Activated CD8-positive, alpha-beta T cell treated with anti-CD3 and anti-CD28 coated beads for 36 hours (primary cell): ENCODE results near the gene AKR1B1. TPM values are rescaled to one million over a fixed set of nuclear protein-coding genes. Genes with fewer than 3 reads are reported as not detected.
"Not testable (repeated sequence)": the region's sequence is repeated elsewhere in the genome, so short reads cannot be mapped to it uniquely, and the experiment has no call there.

ENCODE experiments used
- ATAC-seq: fragments of 200-7000 bp; cut with Tn5 transposase; one replicate; pipeline ENCODE4 v1.10.0; 2021; ENCODE audit warnings: mild to moderate bottlenecking, moderate library complexity
- CTCF ChIA-PET: fragments of 350-600 bp; sonication (Branson Sonifier 250); formaldehyde crosslinking; loops from one replicate; lab custom pipeline; 2021; ENCODE audit warnings: antibody characterized with exemption; lab: Charles Lee
- POLR2A ChIA-PET: fragments of 350-600 bp; sonication (Branson Sonifier 250); formaldehyde crosslinking; loops from one replicate; lab custom pipeline; 2021; ENCODE audit warnings: antibody characterized with exemption; lab: Charles Lee
- DNase-seq: peaks from one replicate; pipeline ENCODE4 v3.0.0-alpha.2; 2020
- H3K27ac Mint-ChIP-seq: one replicate; pipeline ENCODE4 v1.8.0; 2021; ENCODE audit warnings: mild to moderate bottlenecking, mixed read lengths
- H3K27me3 Mint-ChIP-seq: one replicate; pipeline ENCODE4 v1.8.0; 2021; ENCODE audit warnings: mixed read lengths
- H3K36me3 Mint-ChIP-seq: one replicate; pipeline ENCODE4 v1.8.0; 2021; ENCODE audit warnings: low read depth, mixed read lengths
- H3K4me1 Mint-ChIP-seq: one replicate; pipeline ENCODE4 v1.8.0; 2021; ENCODE audit warnings: low read depth, mixed read lengths
- H3K4me3 Mint-ChIP-seq: one replicate; pipeline ENCODE4 v1.8.0; 2021; ENCODE audit warnings: mild to moderate bottlenecking, moderate library complexity, mixed read lengths
- H3K9me3 Mint-ChIP-seq: one replicate; pipeline ENCODE4 v1.8.0; 2021; ENCODE audit warnings: mixed read lengths
- CTCF ChIP-seq: fragments of 200-600 bp; IDR thresholded peaks from one replicate; pipeline ENCODE4 v1.8.0; 2022; ENCODE audit warnings: antibody characterized with exemption, mild to moderate bottlenecking
- intact Hi-C: fragments of 100-400 bp; cut with micrococcal nuclease; formaldehyde crosslinking; loops from one replicate; pipeline ENCODE4 v1.10.0; 2022
- total RNA-seq, 2 experiments: library from RNA; stranded (reverse); gene quantifications; one replicate each; pipeline ENCODE4 v1.2.3, GENCODE V29; 2021

Gene AKR1B1
- total RNA-seq, 2 experiments from 2014 or later, result 106 to 108 TPM

DNA sequence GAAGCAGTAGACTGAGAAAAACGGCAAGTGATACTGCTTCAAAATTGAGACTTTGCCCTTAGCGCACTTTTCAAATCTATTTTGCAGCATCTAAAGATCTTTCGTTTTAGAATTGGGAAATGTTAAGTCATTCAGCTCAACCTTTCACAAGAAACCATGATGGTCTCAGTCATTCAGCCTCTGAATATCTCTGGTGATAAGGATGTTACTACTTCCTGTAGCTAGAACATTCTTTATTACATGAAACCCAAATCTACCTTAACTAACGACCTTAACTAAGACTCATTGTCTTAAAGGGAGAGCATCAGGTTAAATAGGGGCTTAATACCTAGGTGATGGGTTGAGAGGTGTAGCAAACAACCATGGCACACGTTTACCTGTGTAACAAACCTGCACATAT lies 42.1 kb upstream of the AKR1B1 start:
- peaks cover 10% of the 10 kb centered on the region for H3K27me3 Mint-ChIP-seq
- no peaks in the 10 kb centered on the region for H3K9me3 Mint-ChIP-seq
- no peak overlapping the region for H3K4me3 Mint-ChIP-seq
- no peaks in the 10 kb centered on the region for H3K4me1 Mint-ChIP-seq
- no peaks in the 10 kb centered on the region for H3K36me3 Mint-ChIP-seq
- POLR2A ChIA-PET, result no interaction called here
- CTCF ChIA-PET, result no interaction called here
- no peak for ATAC-seq
- no peak for TF ChIP-seq CTCF
- no peak for DNase-seq
- no peak overlapping the region for H3K27ac Mint-ChIP-seq
- intact Hi-C loops, result no loop called here

- no peak overlapping the region for H3K27ac Mint-ChIP-seq
- H3K4me3 Mint-ChIP-seq, result no peak overlapping the region
- DNase-seq (no peak), ATAC-seq (no peak)
- no peaks in the 10 kb centered on the region for H3K9me3 Mint-ChIP-seq
- H3K4me1 Mint-ChIP-seq, result no peaks in the 10 kb centered on the region
- intact Hi-C loops, result no loop called here
- POLR2A ChIA-PET, result no interaction called here
- H3K36me3 Mint-ChIP-seq, result no peaks in the 10 kb centered on the region
- CTCF ChIA-PET, result no interaction called here
- H3K27me3 Mint-ChIP-seq, result peaks cover 10% of the 10 kb centered on the region
- TF ChIP-seq CTCF, result no peak
Measured at GRCh38 chr7:134500406-134500805, 41.5 kb upstream of the AKR1B1 start.

DNA sequence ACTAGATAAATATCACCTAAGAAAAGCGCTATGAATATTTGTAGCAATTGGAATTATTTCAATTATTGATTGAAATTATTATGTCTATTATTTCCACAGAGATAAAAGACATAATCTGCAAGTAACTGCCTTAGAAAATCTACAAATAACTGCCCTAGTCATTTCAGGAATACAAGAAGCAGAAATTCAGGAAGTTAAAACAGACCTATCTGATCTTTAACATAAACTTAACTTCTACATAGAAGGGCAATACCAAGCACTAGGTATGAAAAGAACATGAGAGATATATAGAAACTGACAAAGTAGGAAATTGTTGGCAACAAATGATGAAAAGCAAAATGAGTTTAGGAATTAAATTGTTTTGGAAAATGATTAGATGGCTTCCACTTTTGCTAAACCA lies 36.6 kb upstream of the AKR1B1 start:
- ChIA-PET CTCF (interaction anchor here (1.4 kb wide), 1 partner anchor 19 kb away, joined by 3 read pairs; no protein-coding TSS in a partner anchor), POLR2A (no interaction called here)
- Mint-ChIP-seq H3K27me3 (peaks cover 21% of the 10 kb centered on the region), H3K4me1 (no peaks in the 10 kb centered on the region), H3K4me3 (no peak overlapping the region), H3K9me3 (no peaks in the 10 kb centered on the region), H3K27ac (no peak overlapping the region), H3K36me3 (no peaks in the 10 kb centered on the region)
- DNase-seq, result no peak
- intact Hi-C loops, result no loop called here
- TF ChIP-seq CTCF, result no peak
- no peak for ATAC-seq

DNA sequence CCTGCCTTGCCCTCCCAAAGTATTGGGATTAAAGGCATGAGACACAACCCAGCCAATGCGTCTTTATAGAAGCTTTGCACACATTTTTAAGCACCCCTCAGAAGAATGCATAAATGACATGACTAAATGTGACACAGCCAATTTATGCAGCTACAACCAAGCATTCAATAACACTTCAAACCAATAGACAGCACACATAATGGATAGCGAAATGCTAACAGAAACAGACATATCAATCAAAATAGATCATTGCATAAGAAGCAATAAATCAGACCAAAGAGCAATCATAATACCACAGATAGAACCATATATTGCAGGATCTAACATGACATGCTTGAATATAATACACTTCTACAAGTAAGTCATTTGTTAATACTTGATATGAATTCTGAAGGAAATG lies 34.2 kb upstream of the AKR1B1 start:
- TF ChIP-seq CTCF, result no peak
- H3K27me3 Mint-ChIP-seq, result peaks cover 22% of the 10 kb centered on the region
- ATAC-seq (no peak), DNase-seq (no peak)
- no peaks in the 10 kb centered on the region for H3K9me3 Mint-ChIP-seq
- no peak overlapping the region for H3K27ac Mint-ChIP-seq
- no peak overlapping the region for H3K4me3 Mint-ChIP-seq
- intact Hi-C loops, result no loop called here
- POLR2A ChIA-PET, result no interaction called here
- CTCF ChIA-PET, result interaction anchor here (0.6 kb wide), 2 partner anchors 47 to 92 kb away, joined by 3 read pairs; no protein-coding TSS in a partner anchor
- H3K4me1 Mint-ChIP-seq, result no peaks in the 10 kb centered on the region
- H3K36me3 Mint-ChIP-seq, result no peaks in the 10 kb centered on the region

GRCh38 chr7:134487721-134488120 lies 28.8 kb upstream of the AKR1B1 start:
- H3K36me3 Mint-ChIP-seq, ATAC-seq, H3K4me1 Mint-ChIP-seq, H3K4me3 Mint-ChIP-seq, DNase-seq, H3K27ac Mint-ChIP-seq, intact Hi-C loops, H3K9me3 Mint-ChIP-seq, POLR2A ChIA-PET: not testable (repeated sequence)
- H3K27me3 Mint-ChIP-seq, result peaks cover 26% of the 10 kb centered on the region
- CTCF ChIA-PET, result interaction anchor here (2.8 kb wide), 1 partner anchor 27 kb away, joined by 8 read pairs; no protein-coding TSS in a partner anchor
